GM10248 (cell line): ENCODE measurements around the gene TBCCD1.

Source experiments
- CTCF ChIA-PET: fragments of 300-600 bp; sonication (Branson Sonifier 250); formaldehyde crosslinking; extraction: SDS; loops from one replicate; lab custom pipeline; 2021; ENCODE audit warnings: antibody characterized with exemption; lab: Yijun Ruan, JAX
- POLR2A ChIA-PET: fragments of 350-650 bp; sonication (Branson Sonifier 250); formaldehyde crosslinking; extraction: SDS; loops from one replicate; lab custom pipeline; 2020; ENCODE audit warnings: antibody characterized with exemption; lab: Yijun Ruan, JAX
- DNase-seq: peaks from one replicate; pipeline ENCODE4 v3.0.0; 2012; ENCODE audit errors: extremely low spot score
- TF ChIP-seq, protein P1 (sequence below): IDR thresholded peaks from 2 replicates; pipeline ENCODE4 v1.5.1; 2012; ENCODE audit warnings: mild to moderate bottlenecking, low read depth; ENCODE audit errors: extremely low read depth, missing control alignments, control extremely low read depth

TBCCD1 gene

DNA sequence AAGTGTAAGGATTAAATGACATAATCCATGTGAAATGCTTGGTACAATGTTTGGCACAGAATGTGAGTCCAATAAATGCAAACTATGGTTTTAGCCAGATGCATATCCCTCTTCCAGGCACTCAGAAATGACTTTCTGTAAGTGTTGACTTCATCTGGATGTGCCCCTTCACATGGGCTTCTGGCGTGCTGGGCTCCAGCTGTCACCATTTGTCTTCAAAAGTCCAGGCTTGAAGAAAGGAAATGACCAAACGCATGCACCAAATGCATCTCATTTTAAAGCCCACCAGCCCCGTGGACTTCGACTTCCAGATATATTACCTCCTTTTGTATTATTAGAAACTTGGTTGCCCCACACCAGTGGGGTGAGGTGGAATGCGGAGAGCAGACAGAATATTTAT, 46.7 kb downstream of the TBCCD1 start:
- CTCF ChIA-PET = interaction anchor here (1.2 to 7.8 kb wide), 6 partner anchors 8 to 577 kb away, joined by 3 to 68 read pairs (median 31); no protein-coding TSS in a partner anchor
- TF ChIP-seq, protein P1, sequence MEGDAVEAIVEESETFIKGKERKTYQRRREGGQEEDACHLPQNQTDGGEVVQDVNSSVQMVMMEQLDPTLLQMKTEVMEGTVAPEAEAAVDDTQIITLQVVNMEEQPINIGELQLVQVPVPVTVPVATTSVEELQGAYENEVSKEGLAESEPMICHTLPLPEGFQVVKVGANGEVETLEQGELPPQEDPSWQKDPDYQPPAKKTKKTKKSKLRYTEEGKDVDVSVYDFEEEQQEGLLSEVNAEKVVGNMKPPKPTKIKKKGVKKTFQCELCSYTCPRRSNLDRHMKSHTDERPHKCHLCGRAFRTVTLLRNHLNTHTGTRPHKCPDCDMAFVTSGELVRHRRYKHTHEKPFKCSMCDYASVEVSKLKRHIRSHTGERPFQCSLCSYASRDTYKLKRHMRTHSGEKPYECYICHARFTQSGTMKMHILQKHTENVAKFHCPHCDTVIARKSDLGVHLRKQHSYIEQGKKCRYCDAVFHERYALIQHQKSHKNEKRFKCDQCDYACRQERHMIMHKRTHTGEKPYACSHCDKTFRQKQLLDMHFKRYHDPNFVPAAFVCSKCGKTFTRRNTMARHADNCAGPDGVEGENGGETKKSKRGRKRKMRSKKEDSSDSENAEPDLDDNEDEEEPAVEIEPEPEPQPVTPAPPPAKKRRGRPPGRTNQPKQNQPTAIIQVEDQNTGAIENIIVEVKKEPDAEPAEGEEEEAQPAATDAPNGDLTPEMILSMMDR = no peak
- POLR2A ChIA-PET = interaction anchor here (2.9 kb wide), 1 partner anchor 14 kb away, joined by 10 read pairs; no protein-coding TSS in a partner anchor
- DNase-seq = no peak

DNA sequence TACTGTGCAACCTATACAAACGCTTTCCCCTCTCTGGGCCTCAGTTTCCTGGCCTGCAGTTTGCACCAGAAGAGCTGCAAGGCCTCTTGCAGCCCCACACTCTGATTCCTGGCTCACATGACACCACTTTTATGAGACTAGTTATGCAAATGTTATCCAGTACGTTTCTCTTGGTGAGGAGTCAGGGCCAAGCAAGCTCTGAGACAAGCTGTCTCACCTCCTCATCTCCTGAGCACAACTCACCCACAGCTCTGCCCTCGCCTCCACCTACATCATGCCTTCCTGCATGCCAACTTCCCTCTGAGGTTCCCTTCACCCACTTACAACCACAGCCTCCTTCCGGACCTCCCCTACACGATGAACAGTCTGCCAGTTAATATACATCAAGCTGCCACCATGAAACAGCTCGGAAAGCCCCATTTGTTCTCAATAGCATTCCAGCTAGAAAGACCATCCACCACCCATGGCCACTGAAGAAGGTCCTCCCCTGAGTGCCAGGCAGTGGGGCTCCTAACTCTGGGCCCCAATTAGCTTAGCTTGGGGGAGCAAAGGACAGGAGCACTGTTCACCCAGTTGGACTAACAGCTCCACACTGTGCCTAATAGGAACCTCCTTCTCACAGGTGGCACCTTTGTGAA, 48.0 kb downstream of the TBCCD1 start:
- TF ChIP-seq, protein P1 = no peak
- no peak for DNase-seq
- ChIA-PET CTCF (interaction anchor here (1.0 to 7.8 kb wide), 14 partner anchors 8 to 575 kb away, joined by 3 to 68 read pairs (median 6); no protein-coding TSS in a partner anchor), POLR2A (interaction anchor here (0.7 to 2.9 kb wide), 4 partner anchors 8 to 15 kb away, joined by 3 to 10 read pairs (median 4); no protein-coding TSS in a partner anchor)

DNA sequence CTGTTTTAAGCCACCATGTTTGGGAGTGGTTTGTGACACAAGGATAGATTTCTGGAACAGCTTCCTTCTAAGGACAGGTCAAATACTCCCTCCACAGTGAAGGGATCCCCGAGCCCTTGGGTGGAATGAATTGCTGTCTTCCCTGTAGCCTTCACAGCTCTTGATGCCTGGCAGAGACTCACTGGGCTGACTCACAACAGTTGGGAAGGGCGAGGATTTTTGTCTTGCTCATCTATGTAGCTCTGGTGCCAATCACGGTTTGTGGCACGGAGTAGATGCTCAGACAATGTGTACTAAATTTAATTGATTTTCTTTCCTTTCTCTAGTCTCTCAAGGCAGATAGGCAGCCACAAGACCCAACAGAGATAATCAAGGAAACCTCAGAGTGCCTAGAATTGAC, 49.9 kb downstream of the TBCCD1 start:
- CTCF ChIA-PET = interaction anchor here (1.0 to 7.8 kb wide), 8 partner anchors 9 to 574 kb away, joined by 3 to 68 read pairs (median 10); no protein-coding TSS in a partner anchor
- POLR2A ChIA-PET = interaction anchor here (0.7 kb wide), 1 partner anchor 17 kb away, joined by 3 read pairs; no protein-coding TSS in a partner anchor
- TF ChIP-seq, protein P1 = no peak
- DNase-seq = no peak

DNA sequence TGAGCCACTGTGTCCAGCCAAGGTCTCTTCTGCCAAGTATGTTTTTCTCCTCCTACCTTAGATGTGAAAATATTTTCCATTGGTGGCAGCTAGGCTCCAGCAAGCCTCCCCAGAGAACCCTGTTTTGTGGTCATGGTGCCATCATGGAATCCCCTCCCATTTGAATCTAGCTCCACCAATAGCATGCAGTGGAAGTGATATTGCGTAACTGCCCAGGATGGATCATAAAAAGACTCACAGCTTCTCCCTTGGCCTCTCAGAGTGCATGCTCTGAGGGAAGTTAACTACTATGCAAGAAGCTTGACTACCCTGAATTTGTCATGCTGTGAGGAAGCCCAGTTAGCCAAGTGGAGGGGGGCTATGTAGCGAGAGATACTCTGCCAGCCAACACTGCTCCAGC, 50.5 kb downstream of the TBCCD1 start:
- ChIA-PET POLR2A (interaction anchor here (0.7 kb wide), 1 partner anchor 18 kb away, joined by 3 read pairs; no protein-coding TSS in a partner anchor), CTCF (interaction anchor here (1.0 to 7.8 kb wide), 8 partner anchors 9 to 573 kb away, joined by 3 to 68 read pairs (median 10); no protein-coding TSS in a partner anchor)
- TF ChIP-seq, protein P1 = no peak
- no peak for DNase-seq

DNA sequence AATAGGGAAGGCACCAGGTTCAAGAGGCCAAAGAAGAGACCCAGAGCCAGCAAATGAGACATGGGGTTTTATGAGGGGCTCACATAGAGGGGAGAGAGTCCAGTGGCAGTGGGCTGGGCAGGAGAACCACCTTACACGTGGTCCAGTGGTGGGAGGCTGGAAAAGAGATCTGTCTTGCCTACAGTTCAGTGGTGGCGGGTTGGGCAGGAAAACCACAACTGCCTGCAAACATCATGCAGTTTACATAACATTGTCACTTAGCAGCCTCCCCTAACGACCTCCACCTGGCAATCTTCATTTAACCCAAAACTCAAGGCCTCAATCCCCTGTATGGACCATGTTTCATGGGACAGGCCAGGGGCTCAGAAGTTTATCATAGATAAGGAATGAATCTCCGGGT, 52.0 kb downstream of the TBCCD1 start:
- no peak for DNase-seq

DNA sequence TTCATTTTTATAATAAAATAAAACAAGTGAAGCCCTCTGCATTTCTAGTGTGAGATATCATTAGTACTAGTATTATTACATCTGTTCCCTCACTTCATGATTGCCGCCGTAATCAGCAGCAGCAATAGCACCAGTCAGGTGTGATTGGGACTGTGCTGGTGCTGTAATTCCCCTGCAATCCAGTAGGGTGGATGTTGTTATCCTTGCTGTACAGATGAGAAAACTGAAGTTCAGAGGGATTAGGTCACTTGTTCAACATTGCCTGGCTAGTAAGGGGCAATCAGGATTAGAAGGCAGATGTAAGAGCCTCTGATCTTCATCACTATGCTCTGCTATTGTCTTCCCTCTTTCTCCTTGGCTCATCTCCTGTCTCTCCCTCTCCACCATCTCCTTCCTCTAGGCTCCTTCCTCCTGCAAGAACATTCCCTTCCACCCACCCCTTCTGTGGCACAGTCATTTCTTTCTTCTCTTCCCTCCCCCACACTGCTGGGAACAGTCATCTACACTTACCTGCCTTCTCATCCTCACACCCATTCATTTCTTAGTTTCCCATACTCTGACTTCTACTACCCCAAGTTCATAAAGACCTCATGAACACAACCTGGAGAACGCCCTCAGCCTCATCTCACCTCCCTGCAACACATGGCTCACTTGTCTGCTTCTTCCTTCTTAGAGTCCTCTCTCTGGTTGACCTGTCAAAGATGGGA, 52.7 kb downstream of the TBCCD1 start:
- TF ChIP-seq, protein P1 = peak; percentile 24
- ChIA-PET CTCF (interaction anchor here (1.8 to 6.6 kb wide), 3 partner anchors 13 to 22 kb away, joined by 6 to 126 read pairs (median 62); no protein-coding TSS in a partner anchor), POLR2A (no interaction called here)
- no peak for DNase-seq

More for the DNA sequence above, 52.0 kb downstream of the TBCCD1 start:
- ChIA-PET POLR2A (no interaction called here), CTCF (interaction anchor here (7.5 kb wide), 1 partner anchor 25 kb away, joined by 66 read pairs; no protein-coding TSS in a partner anchor)
- TF ChIP-seq, protein P1 = no peak
